A549 (cell line): ENCODE results near the gene TRMT61A. TPM values are rescaled to one million over a fixed set of nuclear protein-coding genes. Genes with fewer than 3 reads are reported as not detected.
"Not testable (repeated sequence)": the region's sequence is repeated elsewhere in the genome, so short reads cannot be mapped to it uniquely, and the experiment has no call there.

Experiments
- ATAC-seq, 2 experiments: fragments of 200-7000 bp in 1 of 2; fragments of >200 bp in 1 of 2; cut with Nextera tagmentation in 1 of 2; cut with Tn5 transposase in 1 of 2; 3 replicates each; pipeline versions ENCODE4 v1.8.0 to v1.9.1; 2018 to 2020; ENCODE audit warnings: mild to moderate bottlenecking in 1 of 2, moderate library complexity in 1 of 2
- CTCF ChIA-PET: fragments of 300-600 bp; sonication (Branson Sonifier 250); formaldehyde crosslinking; extraction: SDS; loops from one replicate; lab custom pipeline; 2021; ENCODE audit warnings: antibody characterized with exemption, inconsistent platforms; lab: Yijun Ruan, JAX
- POLR2A ChIA-PET: fragments of 350-600 bp; formaldehyde crosslinking; extraction: SDS; loops from one replicate; lab custom pipeline; 2021; ENCODE audit warnings: antibody characterized with exemption, inconsistent platforms; lab: Yijun Ruan, JAX
- DNase-seq, 2 experiments: peaks; one replicate each; pipeline versions ENCODE4 v3.0.0 to v3.0.0-alpha.2; 2011 to 2016; ENCODE audit warnings: low read depth in 1 of 2, low spot score in 1 of 2
- FAIRE-seq: peaks from 2 replicates; lab custom pipeline; 2011; peaks lifted over from hg19 to GRCh38; lab: Jason Lieb, UNC
- H3K27ac ChIP-seq, 2 experiments: fragments of >200 bp; sonication (Bioruptor Twin); formaldehyde crosslinking; 3 replicates each; pipeline ENCODE4 v1.5.1; 2016 to 2017
- H3K4me1 ChIP-seq: fragments of >200 bp; sonication (Bioruptor Twin); formaldehyde crosslinking; 3 replicates; pipeline ENCODE4 v1.6.1; 2016
- H3K4me2 ChIP-seq: fragments of >200 bp; sonication (Bioruptor Twin); formaldehyde crosslinking; 3 replicates; pipeline ENCODE4 v1.6.1; 2016
- H3K4me3 ChIP-seq: fragments of >200 bp; sonication (Bioruptor Twin); formaldehyde crosslinking; 3 replicates; pipeline ENCODE4 v1.5.1; 2016
- H3K9me3 ChIP-seq: fragments of >200 bp; sonication (Bioruptor Twin); formaldehyde crosslinking; 3 replicates; pipeline ENCODE4 v1.6.1; 2016
- ATOH8 ChIP-seq: fragments of 250-450 bp; sonication (Bioruptor Pico); IDR thresholded peaks from 2 replicates; pipeline ENCODE4 v1.5.0; 2020; ENCODE audit warnings: low read depth, mild to moderate bottlenecking, moderate library complexity
- CHD4 ChIP-seq: fragments of 200-600 bp; sonication (generic); IDR thresholded peaks from 2 replicates; pipeline ENCODE4 v1.6.1; 2016; ENCODE audit warnings: antibody characterized with exemption, mild to moderate bottlenecking, borderline replicate concordance
- CTCF ChIP-seq: fragments of >200 bp; sonication (Bioruptor Twin); formaldehyde crosslinking; IDR thresholded peaks from 3 replicates; pipeline ENCODE4 v1.5.1; 2016
- E2F6 ChIP-seq: IDR thresholded peaks from 2 replicates; pipeline ENCODE4 v1.6.1; 2012; ENCODE audit warnings: low read depth, borderline replicate concordance
- ESRRA ChIP-seq: fragments of 150-350 bp; IDR thresholded peaks from 2 replicates; pipeline ENCODE4 v1.6.1; 2014; ENCODE audit warnings: mild to moderate bottlenecking, low read length, borderline replicate concordance
- FOSB ChIP-seq: fragments of 250-450 bp; sonication (Bioruptor Pico); IDR thresholded peaks from 2 replicates; pipeline ENCODE4 v1.5.0; 2020; ENCODE audit warnings: mild to moderate bottlenecking, moderate library complexity
- HMGXB4 ChIP-seq: fragments of 250-450 bp; sonication (Bioruptor Pico); IDR thresholded peaks from 2 replicates; pipeline ENCODE4 v1.5.0; 2021; ENCODE audit warnings: mild to moderate bottlenecking, moderate library complexity, borderline replicate concordance
- HOXB13 ChIP-seq: fragments of 250-450 bp; sonication (Bioruptor Pico); IDR thresholded peaks from 2 replicates; pipeline ENCODE4 v1.5.0; 2020; ENCODE audit warnings: low read depth, mild to moderate bottlenecking, moderate library complexity
- JUN ChIP-seq, 2 experiments: fragments of >200 bp; sonication (Bioruptor Twin); formaldehyde crosslinking; IDR thresholded peaks; 2 replicates in 1 of 2; 3 replicates in 1 of 2; pipeline ENCODE4 v1.6.1; 2016 to 2017
- JUNB ChIP-seq: fragments of >200 bp; sonication (Bioruptor Twin); formaldehyde crosslinking; IDR thresholded peaks from 2 replicates; pipeline ENCODE4 v1.6.1; 2016
- KDM5A ChIP-seq: fragments of 200-600 bp; sonication (generic); IDR thresholded peaks from 2 replicates; pipeline ENCODE4 v1.6.1; 2016; ENCODE audit warnings: antibody characterized with exemption, mild to moderate bottlenecking
- MAFK ChIP-seq: fragments of 450-650 bp; IDR thresholded peaks from 2 replicates; pipeline ENCODE4 v1.6.1; 2014; ENCODE audit not compliant: partially characterized antibody
- MAX ChIP-seq: IDR thresholded peaks from 2 replicates; pipeline ENCODE4 v1.6.1; 2012
- MYC ChIP-seq: IDR thresholded peaks from 2 replicates; pipeline ENCODE4 v1.6.1; 2012; ENCODE audit warnings: mild to moderate bottlenecking, inconsistent platforms, low read length, improper control_type of control experiment, borderline replicate concordance
- NR3C1 ChIP-seq: fragments of >200 bp; sonication (Bioruptor Twin); formaldehyde crosslinking; IDR thresholded peaks from 3 replicates; pipeline ENCODE4 v1.6.1; 2017
- PBX3 ChIP-seq: IDR thresholded peaks from 2 replicates; pipeline ENCODE4 v1.6.1; 2012
- RAD21 ChIP-seq, 2 experiments: fragments of >200 bp in 1 of 2; sonication (Bioruptor Twin) in 1 of 2; formaldehyde crosslinking in 1 of 2; IDR thresholded peaks in 1 of 2; conservative IDR thresholded peaks in 1 of 2; 2 replicates in 1 of 2; 3 replicates in 1 of 2; pipeline ENCODE4 v1.6.1; 2012 to 2018; ENCODE audit warnings: inconsistent platforms in 1 of 2
- SMC3 ChIP-seq: fragments of >200 bp; sonication (Bioruptor Twin); formaldehyde crosslinking; IDR thresholded peaks from 3 replicates; pipeline ENCODE4 v1.6.1; 2018; ENCODE audit warnings: inconsistent platforms
- TFCP2L1 ChIP-seq: fragments of 250-450 bp; sonication (Bioruptor Pico); IDR thresholded peaks from 2 replicates; pipeline ENCODE4 v1.5.0; 2021; ENCODE audit warnings: mild to moderate bottlenecking
- ZSCAN20 ChIP-seq: fragments of 250-450 bp; sonication (Bioruptor Pico); IDR thresholded peaks from 2 replicates; pipeline ENCODE4 v1.8.0; 2022; ENCODE audit warnings: mild to moderate bottlenecking, moderate library complexity
- WGBS: methylation state at CpG from one replicate; pipeline ENCODE4 v1.1.6; 2017; ENCODE audit errors: missing lambda C conversion rate; 5-methylcytosine and 5-hydroxymethylcytosine counted together
- polyA plus RNA-seq, 4 experiments: library from polyadenylated mRNA; depleted of rRNA in 3 of 4; stranded (reverse); fragments of >200 nt; fragmentation: RNase III in 1 of 4; extraction: RNeasy Plus Mini Kit Qiagen cat#74134 plus additional on column Dnase treatment in 1 of 4; gene quantifications; 2 replicates in 3 of 4; 3 replicates in 1 of 4; pipeline ENCODE4 v1.2.3, GENCODE V29; 2011 to 2017

Gene TRMT61A
- polyA plus RNA-seq, 2 of the 4 experiments (the other 2 are of a cell fraction), result 8.3 to 19.4 TPM

- H3K4me3 ChIP-seq, result no peak overlapping the region
- ChIA-PET POLR2A (no interaction called here), CTCF (interaction anchor here (7.3 to 10.0 kb wide), 2 partner anchors 17 to 22 kb away, joined by 97 to 489 read pairs; partner anchors contain the start of gene TRMT61A)
- FAIRE-seq, result no peak
- TF ChIP-seq CTCF (0 out of 3 replicates have a peak, but pooled peaks have one; percentile 8), FOSB (CRISPR knock-in tag) (no peak)
- H3K4me2 ChIP-seq, result peak overlapping the region; percentile 56; the same call in 1 of the 3 replicates
- no peaks in the 10 kb centered on the region for H3K9me3 ChIP-seq
- peak overlapping the region; percentile 5 to 94; a peak in 1 of 6 replicates for H3K27ac ChIP-seq
- 82% methylated on average over 11 of the region's 12 CpGs for WGBS
- no peak for ATAC-seq
- peaks cover 63% of the 10 kb centered on the region for H3K4me1 ChIP-seq
- no peak for DNase-seq
Measured at GRCh38 chr14:103524002-103524935, 4.7 kb upstream of the TRMT61A start.

GRCh38 chr14:103525430-103526246 is 3.4 kb upstream of the TRMT61A start:
- not testable (repeated sequence) for FAIRE-seq
- peak overlapping the region; percentile 69 to 94; a peak in 5 of 6 replicates for H3K27ac ChIP-seq

GRCh38 chr14:103526247-103526913 is 2.6 kb upstream of the TRMT61A start:
- H3K4me1 ChIP-seq, result peaks cover 63% of the 10 kb centered on the region
- H3K4me2 ChIP-seq, result peak overlapping the region; percentile 56; the same call in 1 of the 3 replicates
- H3K27ac ChIP-seq, result peak overlapping the region; percentile 69 to 94; a peak in 4 of 6 replicates
- 75% methylated on average over 5 of the region's 8 CpGs for WGBS
- ChIA-PET CTCF (interaction anchor here (0.6 to 28.8 kb wide), 4 partner anchors 7 to 36 kb away, joined by 3 to 489 read pairs (median 98); partner anchors contain the start of gene CKB), POLR2A (no interaction called here)
- no peaks in the 10 kb centered on the region for H3K9me3 ChIP-seq
- FAIRE-seq (no peak), ATAC-seq (peak in 1 of 2 experiments; percentile 4; a peak in 1 of 6 replicates), DNase-seq (no peak)
- no peak overlapping the region for H3K4me3 ChIP-seq
- TF ChIP-seq E2F6, result no peak
- TF ChIP-seq SMC3, result no peak
- TF ChIP-seq PBX3, result no peak
- TF ChIP-seq RAD21 (conservative IDR thresholded peaks at IDR 0.05 in 1 of 2, IDR thresholded peaks at IDR 0.05 in 1 of 2), result no peak
- no peak for TF ChIP-seq CHD4
- no peak for TF ChIP-seq MYC
- TF ChIP-seq ESRRA, result no peak
- no peak for TF ChIP-seq MAFK
- no peak for TF ChIP-seq JUNB
- TF ChIP-seq JUN (IDR thresholded peaks at IDR 0.05), result no peak
- TF ChIP-seq NR3C1, result no peak
- TF ChIP-seq KDM5A, result no peak
- no peak for TF ChIP-seq TFCP2L1 (CRISPR knock-in tag)
- no peak for TF ChIP-seq HMGXB4 (CRISPR knock-in tag)

More at GRCh38 chr14:103525430-103526246, 3.4 kb upstream of the TRMT61A start:
- H3K4me3 ChIP-seq, H3K9me3 ChIP-seq, DNase-seq, ATAC-seq, CTCF ChIA-PET: not testable (repeated sequence)
- peaks cover 60% of the 10 kb centered on the region for H3K4me1 ChIP-seq
- WGBS, result 45% methylated on average over 17 of the region's 17 CpGs
- peak overlapping the region; percentile 56 for H3K4me2 ChIP-seq
- POLR2A ChIA-PET, result interaction anchor here (0.6 kb wide), 1 partner anchor 29 kb away, joined by 3 read pairs; no protein-coding TSS in a partner anchor
- peak; percentile 70; the same call in 1 of the 2 replicates for TF ChIP-seq HOXB13 (CRISPR knock-in tag)
- 0 out of 2 replicates have a peak, but pooled peaks have one; percentile 38 for TF ChIP-seq ZSCAN20 (CRISPR knock-in tag)
- 0 out of 2 replicates have a peak, but pooled peaks have one; percentile 33 for TF ChIP-seq ATOH8 (CRISPR knock-in tag)
- TF ChIP-seq MAX, result 0 out of 2 replicates have a peak, but pooled peaks have one; percentile 34
